ENCODE results near the gene ABCA6.
"Not testable (repeated sequence)": the region's sequence is repeated elsewhere in the genome, so short reads cannot be mapped to it uniquely, and the experiment has no call there.

GRCh38 chr17:69168642-69169041 is 26.9 kb upstream of the ABCA6 start:
- TF ChIP-seq, protein P1, sequence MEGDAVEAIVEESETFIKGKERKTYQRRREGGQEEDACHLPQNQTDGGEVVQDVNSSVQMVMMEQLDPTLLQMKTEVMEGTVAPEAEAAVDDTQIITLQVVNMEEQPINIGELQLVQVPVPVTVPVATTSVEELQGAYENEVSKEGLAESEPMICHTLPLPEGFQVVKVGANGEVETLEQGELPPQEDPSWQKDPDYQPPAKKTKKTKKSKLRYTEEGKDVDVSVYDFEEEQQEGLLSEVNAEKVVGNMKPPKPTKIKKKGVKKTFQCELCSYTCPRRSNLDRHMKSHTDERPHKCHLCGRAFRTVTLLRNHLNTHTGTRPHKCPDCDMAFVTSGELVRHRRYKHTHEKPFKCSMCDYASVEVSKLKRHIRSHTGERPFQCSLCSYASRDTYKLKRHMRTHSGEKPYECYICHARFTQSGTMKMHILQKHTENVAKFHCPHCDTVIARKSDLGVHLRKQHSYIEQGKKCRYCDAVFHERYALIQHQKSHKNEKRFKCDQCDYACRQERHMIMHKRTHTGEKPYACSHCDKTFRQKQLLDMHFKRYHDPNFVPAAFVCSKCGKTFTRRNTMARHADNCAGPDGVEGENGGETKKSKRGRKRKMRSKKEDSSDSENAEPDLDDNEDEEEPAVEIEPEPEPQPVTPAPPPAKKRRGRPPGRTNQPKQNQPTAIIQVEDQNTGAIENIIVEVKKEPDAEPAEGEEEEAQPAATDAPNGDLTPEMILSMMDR (IDR thresholded peaks at IDR 0.05), result not testable (repeated sequence)
- TF ChIP-seq, protein P2, sequence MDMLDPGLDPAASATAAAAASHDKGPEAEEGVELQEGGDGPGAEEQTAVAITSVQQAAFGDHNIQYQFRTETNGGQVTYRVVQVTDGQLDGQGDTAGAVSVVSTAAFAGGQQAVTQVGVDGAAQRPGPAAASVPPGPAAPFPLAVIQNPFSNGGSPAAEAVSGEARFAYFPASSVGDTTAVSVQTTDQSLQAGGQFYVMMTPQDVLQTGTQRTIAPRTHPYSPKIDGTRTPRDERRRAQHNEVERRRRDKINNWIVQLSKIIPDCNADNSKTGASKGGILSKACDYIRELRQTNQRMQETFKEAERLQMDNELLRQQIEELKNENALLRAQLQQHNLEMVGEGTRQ (IDR thresholded peaks at IDR 0.05), result not testable (repeated sequence)
- not testable (repeated sequence) for TF ChIP-seq REST (IDR thresholded peaks at IDR 0.05); HEYL (CRISPR knock-in tag; IDR thresholded peaks at IDR 0.05); BCL3 (IDR thresholded peaks at IDR 0.05); NPAS2 (CRISPR knock-in tag; IDR thresholded peaks at IDR 0.05; ENCODE audit: borderline replicate concordance); EHF (CRISPR knock-in tag; IDR thresholded peaks at IDR 0.05)
